HG02852 (cell line): ENCODE measurements around the gene MAN1C1.

ENCODE experiments used
- ATAC-seq: cut with Tn5 transposase; IDR thresholded peaks from one replicate; pipeline ENCODE4 v1.9.1; 2021; ENCODE audit warnings: mild to moderate bottlenecking, moderate library complexity; ENCODE audit not compliant: unreplicated experiment

The MAN1C1 gene

GRCh38 chr1:25756215-25756614, 139.6 kb downstream of the MAN1C1 start:
- no peak for ATAC-seq

GRCh38 chr1:25757151-25757845, 140.7 kb downstream of the MAN1C1 start:
- no peak for ATAC-seq

- no peak for ATAC-seq
Measured at GRCh38 chr1:25757846-25758185, 141.2 kb downstream of the MAN1C1 start.

DNA sequence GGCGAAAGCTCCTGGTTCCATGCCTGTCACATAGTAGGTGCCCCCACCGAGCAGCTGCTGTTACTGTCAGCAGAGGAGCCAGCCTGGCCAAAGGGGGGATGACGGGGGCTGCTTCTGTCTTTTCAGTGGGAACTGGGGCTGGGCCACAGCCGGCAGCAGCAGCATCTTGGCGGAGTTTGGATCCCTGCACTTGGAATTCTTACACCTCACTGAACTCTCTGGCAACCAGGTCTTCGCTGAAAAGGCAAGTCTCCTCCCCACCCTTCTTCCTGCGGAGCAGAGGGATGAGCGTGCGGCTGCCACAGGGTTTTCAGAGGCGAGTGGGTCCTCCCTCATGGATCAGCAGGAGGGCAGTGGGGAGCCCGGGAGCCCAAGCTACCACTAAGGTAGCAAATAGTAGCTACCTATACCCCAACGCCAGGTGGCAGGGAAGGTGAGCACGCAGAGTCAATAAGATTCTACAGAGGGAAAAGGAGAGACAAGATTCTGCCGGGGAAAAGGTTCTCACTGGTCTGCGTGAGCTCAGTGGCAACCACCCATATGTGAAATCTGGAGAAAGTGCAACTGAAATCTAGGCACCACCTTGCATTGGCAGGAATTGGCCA, 142.0 kb downstream of the MAN1C1 start:
- no peak for ATAC-seq

GRCh38 chr1:25760122-25760719, 143.6 kb downstream of the MAN1C1 start:
- ATAC-seq: no peak

- no peak for ATAC-seq
Measured at GRCh38 chr1:25760871-25761270, 144.3 kb downstream of the MAN1C1 start.

DNA sequence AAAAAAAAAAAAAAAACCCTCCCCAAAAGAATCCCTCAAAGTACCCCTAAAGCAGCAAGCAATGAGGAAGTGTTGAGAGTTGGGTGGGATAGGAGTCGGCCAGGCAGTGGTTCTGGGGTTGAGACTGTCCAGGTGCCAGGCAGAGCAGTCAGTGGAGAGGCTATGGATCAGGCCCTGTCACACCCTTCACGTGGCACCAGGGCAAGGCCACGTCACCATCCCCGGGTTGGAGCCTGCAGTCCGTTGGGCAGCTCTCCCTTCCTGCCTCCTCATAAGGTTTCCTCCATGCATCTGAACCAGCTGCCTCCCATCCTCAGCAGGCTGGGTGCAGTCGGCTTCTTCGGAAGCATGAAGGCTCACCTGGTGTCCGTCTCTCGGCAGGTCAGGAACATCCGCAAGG, 146.9 kb downstream of the MAN1C1 start:
- no peak for ATAC-seq

GRCh38 chr1:25765136-25765922, 148.7 kb downstream of the MAN1C1 start:
- no peak for ATAC-seq

GRCh38 chr1:25765923-25766589, 149.5 kb downstream of the MAN1C1 start:
- ATAC-seq: no peak

GRCh38 chr1:25766721-25767436, 150.3 kb downstream of the MAN1C1 start:
- ATAC-seq: no peak

GRCh38 chr1:25767437-25767770, 150.8 kb downstream of the MAN1C1 start:
- ATAC-seq: no peak

DNA sequence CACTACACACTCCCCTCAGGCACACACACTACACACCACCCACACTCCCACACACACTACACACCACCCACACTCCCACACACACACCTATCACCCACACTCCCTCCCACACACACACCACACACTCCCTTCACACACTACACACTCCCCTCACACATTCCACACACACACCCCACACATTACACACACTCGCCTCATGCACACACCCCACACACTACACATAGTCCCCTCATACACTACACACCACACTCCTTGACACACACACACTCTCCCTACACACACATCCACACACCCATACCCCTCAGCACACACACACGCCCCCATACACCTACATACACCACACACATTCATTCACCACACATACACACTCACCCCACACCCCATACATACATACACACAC, 152.4 kb downstream of the MAN1C1 start:
- no peak for ATAC-seq

DNA sequence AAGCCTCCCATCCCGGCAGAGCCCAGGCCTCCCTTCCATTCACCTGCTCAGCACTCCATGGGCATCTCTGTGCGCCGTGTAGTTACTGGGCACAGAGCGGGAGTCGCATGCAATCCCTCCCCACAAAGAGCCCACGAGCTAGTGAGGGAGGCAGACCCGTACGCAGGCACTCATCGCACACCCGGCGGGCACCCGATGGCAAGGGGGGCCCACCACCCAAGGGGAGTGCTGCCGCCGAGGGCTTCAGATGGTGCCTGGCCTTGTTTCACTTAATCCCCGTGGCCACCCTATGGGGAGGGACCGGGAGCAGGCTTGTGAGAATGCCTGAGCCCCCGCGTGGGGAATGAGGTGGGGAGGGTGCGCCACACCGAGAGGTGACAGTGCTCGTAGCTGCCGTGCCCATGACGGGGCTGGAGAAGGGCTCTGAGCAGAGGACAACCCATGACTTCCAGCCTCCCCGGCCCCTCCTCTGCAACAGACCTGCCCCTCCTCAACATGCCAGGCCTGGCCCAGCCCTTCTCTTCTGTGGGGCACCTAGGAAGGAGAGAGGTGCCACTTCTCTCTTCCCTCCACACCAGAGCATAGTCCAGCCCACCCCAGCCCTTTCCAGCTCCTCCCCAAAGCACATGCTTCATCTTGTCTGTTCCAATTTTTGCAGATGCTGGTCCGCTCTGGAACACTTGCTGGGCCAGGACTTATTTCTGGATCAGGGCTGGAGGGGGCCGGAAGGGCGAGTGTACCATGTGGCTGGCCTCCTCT, 153.2 kb downstream of the MAN1C1 start:
- ATAC-seq: no peak

DNA sequence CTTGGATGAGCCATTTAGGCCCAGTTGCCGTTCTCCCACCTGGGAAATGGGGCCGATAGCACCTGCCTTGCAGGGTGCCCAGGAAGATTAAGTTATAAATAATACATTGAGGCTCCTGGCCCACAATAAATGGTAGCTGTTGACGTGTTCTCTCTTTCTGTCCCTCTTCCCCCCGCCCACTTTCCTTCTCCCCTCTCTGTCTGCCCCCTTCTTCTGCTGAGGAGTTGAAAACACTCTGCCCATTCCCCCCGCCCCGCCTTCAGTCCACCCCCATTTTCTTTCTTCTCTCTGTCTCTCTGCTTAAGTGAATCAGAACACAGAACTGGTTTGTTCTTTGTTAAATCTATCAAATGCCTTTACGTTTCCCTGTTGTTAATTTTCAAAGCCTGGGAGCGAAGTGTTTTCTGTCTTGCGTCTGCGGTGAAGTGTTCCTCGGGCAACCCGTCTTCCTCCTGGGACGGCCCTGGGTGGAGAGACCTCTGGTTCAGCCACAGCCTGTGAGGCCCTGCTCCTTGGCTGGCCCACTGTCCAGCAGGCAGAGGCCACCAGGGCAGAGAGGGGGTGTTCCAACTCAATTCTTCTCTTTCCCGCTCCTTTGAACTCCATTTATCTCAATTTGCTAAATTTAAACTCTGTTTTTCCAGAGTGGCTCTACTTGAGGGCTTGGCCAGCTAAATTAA, 154.1 kb downstream of the MAN1C1 start:
- ATAC-seq: no peak

DNA sequence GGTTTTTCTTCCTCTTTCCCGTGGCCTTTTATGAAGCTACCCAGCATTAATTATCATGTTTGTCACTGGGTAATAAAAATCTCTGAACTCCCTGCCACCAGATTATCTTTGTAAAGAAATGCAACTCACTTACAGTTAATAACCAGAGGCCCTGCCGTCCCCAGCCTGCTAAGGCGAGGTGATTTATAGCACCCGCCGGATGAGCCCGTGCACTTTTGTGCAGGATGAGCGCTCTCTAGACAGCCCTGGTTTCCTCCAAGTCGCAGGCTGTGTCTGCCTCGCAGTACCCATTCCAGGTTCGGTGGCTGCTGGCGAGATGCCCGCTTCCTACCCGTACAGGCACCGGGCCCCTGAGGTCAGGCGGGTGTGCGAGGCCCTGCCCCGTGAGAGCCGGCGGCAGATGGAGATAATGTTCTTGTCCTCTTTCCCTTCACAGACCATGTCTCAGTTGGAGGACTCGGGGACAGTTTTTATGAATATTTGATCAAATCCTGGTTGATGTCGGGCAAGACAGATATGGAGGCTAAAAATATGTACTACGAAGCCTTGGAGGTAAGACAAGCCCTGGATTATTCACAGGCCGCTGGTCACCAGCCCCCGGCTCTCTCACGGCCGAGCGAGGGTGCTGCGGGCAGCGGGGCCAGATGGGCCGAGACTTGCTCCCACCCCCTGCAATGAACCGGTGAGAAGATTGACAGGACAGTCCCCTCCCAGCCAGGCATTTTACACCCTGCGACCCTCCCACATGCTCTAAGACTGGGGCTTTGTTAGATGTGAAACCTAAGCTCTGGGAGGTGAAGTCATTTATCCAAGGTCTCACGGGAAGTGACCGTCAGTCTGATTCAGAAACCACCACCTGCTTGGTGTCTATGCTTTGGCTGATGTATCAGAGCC, 154.9 kb downstream of the MAN1C1 start:
- no peak for ATAC-seq

DNA sequence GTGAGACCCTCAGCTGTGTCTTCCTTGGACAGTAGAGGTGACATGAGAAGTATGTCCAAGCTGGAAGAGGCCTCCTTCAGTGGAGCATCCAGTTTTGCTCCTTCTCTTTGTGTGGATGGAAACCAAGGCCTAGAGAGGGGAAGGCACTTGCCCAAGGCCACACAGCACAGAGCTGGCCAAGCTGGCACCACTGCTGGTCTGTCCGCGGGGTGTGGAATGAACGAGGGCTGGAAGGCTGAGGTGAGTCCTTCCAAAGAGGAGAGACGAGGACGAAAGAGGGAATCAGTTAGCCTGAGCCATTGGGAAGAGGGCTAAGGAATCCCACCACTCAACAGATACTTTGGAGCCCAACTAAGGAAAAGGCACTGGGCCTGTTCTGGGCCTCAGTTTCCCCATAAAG, 155.6 kb downstream of the MAN1C1 start:
- no peak for ATAC-seq

- no peak for ATAC-seq
Measured at GRCh38 chr1:25772692-25773245, 156.2 kb downstream of the MAN1C1 start.
